ENCODE measurements around the gene ANGPTL2.

- TF ChIP-seq REST (IDR thresholded peaks at IDR 0.05) (no peak), KDM5A (IDR thresholded peaks at IDR 0.05) (no peak), CEBPB (IDR thresholded peaks at IDR 0.05) (no peak), CTCF (IDR thresholded peaks at IDR 0.05) (no peak)
These were observed 16.0 kb downstream of the ANGPTL2 start for GRCh38 chr9:127106466-127106855.

Data from A549 (cell line).